C1 segment of cervical spinal cord (tissue), 14 donors: ENCODE data around the gene VPS37B.

Experiments
- DNase-seq, 14 donors: peaks; one replicate each; lab custom pipeline; 2025; lab: John Stamatoyannopoulos, UW

VPS37B gene

GRCh38 chr12:122867691-122868461 is 28.0 kb downstream of the VPS37B start:
- DNase-seq: peak in 2 of 14 donors; percentile 48 to 58

GRCh38 chr12:122866950-122867607 is 28.8 kb downstream of the VPS37B start:
- peak in 1 of 14 donors; percentile 27 for DNase-seq

DNA sequence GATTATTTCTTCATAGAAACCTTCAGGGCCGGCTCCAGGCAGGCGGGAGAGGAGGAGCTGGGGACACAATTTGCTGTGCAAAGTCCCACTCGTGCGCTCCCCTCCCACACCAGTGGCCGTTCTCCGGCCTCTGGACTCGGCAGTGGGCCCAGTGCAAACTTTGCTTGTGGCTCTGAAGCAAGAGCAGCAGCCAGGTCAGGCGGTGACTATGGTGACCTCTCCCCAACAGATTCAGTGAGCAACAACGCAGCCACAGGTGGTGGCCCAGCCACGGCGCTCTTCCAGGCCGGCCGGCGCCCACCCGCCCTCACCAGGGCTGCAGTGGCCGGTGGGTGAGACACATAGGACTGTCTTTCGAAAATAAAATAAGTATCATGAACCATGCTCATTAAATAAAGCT is 29.5 kb downstream of the VPS37B start:
- DNase-seq: no peak

GRCh38 chr12:122865268-122866231 is 30.4 kb downstream of the VPS37B start:
- peak in 2 of 14 donors; percentile 38 to 45 for DNase-seq

DNA sequence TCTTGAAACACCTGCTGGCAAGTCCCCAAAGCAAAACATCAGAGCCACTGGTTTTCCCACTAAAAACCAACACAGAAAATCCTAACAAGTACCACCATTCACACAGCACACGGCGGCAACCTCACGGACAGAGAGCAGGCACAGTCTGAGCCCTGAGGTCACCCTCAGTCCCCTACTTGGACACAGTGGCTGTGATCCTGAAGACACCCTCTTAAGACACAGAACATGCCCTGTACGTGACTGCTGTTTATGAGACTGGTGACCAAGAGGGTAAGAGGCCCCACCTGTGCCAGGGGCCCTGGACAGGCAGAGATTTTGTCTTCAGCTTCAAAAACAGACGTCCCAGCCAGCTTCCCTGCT is 31.1 kb downstream of the VPS37B start:
- no peak for DNase-seq

DNA sequence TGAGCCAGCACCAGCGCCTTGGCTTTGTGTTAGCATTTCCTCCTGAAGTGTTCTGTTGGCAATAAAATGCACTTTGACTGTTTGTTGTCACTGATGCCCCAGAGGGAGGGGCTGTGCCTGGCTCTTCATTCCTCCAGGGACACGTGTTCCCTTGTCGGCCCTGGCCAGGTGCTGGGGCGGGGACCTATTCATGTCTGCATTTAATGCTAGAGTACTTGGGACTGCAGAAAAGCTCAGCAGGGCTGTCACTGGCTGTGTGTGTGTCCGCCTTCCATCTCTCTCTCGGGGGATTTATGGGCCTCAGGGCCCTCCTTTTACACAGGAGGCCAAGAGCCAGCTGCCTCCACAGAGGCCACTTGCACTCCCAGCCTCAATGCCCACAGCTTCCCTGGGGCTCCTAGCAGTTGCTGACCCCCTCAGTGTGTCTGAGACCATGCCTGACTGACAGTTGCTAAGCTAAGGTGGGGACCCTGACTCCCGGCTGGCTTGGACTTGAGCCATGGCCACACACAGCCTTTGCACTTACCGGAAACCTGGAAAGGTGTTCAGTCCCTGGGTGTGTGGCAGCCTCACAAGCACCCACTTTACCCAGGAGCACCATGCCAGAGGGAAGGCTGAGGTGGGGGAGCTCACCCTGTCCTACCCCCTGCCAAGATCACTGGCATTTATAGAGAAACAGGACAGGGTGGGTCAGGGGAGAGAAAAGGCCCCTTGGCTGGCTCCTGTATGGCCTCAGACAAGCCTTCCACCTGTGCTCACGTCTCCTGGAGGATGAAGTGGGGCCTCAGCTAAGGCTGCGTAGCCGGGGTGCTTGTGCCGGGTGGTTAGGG is 32.8 kb downstream of the VPS37B start:
- no peak for DNase-seq

- DNase-seq: no peak
Measured at GRCh38 chr12:122862110-122862634, 33.8 kb downstream of the VPS37B start.

GRCh38 chr12:122861587-122861970 is 34.3 kb downstream of the VPS37B start:
- no peak for DNase-seq

DNA sequence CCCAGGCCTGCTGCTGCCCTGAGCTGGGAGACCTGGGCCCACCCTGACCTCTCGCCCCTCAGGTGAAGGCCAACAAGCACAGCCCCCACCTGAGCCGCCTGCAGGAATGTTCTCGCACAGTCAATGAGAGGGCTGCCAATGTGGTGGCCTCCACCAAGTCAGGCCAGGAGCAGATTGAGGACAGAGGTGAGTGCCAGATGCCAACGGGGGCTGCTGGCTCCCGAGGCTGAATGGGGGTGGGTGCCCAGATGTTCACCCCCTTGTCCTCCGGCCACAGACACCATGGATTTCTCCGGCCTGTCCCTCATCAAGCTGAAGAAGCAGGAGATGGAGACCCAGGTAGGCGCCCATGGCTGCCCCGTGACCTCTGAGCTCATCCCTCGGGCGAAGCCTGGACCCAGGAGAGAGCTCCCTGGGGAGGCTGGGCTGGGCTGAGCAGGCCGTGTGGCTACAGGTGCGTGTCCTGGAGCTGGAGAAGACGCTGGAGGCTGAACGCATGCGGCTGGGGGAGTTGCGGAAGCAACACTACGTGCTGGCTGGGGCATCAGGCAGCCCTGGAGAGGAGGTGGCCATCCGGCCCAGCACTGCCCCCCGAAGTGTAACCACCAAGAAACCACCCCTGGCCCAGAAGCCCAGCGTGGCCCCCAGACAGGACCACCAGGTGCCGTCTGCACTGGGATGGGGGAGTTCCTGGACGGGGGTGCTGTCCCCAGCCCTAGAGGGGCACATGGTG is 34.9 kb downstream of the VPS37B start:
- DNase-seq: no peak

DNA sequence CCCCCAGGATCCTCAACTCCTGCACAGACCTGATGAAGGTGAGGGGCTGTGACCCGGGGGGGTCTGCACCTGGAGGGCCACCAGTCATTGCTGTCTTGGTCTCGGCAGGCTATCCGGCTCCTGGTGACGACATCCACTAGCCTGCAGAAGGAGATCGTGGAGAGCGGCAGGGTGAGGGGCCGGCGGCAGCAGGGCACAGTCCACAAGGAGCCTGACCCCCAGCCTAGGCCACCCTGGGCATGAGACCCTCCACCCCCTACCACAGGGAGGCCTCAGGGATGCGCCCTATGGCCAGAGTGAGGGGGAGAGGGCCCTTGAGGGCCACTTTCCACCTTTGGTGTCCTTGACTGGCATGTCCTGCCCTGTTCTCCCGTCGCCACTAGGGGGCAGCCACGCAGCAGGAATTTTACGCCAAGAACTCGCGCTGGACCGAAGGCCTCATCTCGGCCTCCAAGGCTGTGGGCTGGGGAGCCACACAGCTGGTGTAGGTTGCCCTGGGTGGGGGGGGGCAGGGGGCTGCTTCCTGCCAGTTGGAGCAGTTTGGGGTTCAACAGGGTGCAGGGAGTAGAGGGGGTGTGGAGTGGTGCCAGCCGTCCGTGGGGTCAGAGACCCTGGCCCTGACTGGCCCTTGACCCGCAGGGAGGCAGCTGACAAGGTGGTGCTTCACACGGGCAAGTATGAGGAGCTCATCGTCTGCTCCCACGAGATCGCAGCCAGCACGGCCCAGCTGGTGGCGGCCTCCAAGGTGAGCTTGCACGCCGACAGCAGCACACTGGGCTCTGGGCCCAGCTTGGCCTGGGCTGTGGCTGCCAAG is 35.7 kb downstream of the VPS37B start:
- peak in 13 of 14 donors; percentile 27 to 87 (median 61) for DNase-seq

GRCh38 chr12:122859303-122860039 is 36.5 kb downstream of the VPS37B start:
- no peak for DNase-seq

DNA sequence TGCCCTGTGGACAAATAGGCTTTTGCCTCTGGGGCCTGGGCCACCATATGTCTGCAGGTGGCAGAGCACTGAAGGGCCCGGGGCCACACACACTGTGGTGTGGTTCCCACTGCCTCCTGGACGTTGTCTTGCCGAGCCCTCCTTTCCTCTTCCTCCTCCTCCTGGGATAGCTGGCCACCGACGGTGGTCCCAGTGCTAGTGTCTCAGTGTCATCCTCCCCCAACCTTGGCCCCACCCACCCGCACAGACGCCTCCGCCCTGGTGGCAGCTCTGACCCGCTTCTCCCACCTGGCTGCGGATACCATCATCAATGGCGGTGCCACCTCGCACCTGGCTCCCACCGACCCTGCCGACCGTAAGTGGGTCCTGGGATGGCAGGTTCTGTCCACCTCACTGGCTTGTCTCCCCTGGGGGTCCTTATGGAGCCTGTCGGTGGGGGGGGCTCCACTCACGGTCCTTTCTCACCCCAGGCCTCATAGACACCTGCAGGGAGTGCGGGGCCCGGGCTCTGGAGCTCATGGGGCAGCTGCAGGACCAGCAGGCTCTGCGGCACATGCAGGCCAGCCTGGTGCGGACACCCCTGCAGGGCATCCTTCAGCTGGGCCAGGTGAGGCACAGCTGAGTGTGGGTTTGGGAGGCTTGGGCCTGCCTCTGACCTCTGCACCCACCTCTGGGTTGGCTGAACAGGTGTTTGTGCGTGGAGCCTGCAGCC is 37.2 kb downstream of the VPS37B start:
- DNase-seq: no peak

- DNase-seq: no peak
Measured at GRCh38 chr12:122858171-122858570, 37.8 kb downstream of the VPS37B start.

DNA sequence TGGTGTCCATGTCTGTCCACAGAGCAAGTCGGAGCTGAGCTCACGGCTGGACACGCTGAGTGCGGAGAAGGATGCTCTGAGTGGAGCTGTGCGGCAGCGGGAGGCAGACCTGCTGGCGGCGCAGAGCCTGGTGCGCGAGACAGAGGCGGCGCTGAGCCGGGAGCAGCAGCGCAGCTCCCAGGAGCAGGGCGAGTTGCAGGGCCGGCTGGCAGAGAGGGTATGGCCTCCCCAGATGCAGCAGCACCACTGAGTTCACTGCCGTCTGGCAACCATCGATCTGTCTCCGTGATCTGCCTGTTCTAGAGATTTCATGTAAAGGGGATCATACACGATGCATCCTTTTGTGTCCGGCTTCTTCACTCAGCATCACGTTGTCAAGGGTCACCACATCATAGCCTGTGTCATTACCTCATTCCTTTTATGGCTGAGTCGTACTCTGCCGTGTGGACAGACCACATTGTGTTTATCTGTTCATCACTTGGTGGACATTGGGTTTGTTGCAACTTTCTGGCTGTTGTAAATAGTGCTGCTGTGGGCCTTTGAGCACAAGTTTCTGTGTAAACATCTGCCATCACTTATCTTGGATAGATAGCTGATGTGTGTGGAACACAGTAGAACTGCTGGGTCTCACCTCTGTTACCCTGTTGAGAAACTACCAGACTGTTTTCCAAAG is 38.8 kb downstream of the VPS37B start:
- DNase-seq: no peak

DNA sequence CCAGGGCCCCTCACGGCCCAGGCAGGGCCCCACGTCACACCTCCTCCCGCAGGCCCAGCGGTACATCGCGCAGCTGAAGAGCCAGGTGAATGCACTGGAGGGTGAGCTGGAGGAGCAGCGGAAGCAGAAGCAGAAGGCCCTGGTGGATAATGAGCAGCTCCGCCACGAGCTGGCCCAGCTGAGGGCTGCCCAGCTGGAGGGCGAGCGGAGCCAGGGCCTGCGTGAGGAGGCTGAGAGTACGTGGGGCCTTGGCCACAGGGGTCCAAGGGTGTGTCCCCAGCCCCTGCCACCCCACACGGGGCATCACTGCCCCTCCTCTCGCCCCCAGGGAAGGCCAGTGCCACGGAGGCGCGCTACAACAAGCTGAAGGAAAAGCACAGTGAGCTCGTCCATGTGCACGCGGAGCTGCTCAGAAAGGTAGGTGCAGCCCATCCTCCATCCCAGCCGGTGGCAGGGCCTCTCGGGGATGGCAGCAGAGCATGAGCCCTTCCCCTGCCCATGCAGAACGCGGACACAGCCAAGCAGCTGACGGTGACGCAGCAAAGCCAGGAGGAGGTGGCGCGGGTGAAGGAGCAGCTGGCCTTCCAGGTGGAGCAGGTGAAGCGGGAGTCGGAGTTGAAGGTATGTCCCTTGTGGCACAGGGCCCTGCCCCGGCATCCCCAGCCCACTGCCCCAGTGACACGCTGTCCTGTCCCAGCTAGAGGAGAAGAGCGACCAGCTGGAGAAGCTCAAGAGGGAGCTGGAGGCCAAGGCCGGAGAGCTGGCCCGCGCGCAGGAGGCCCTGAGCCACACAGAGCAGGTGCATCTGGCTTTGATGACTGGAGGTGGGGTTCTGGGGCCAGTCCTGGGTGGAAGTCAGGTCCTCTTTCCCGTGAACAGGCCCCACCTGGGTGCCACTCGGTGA is 39.7 kb downstream of the VPS37B start:
- DNase-seq: no peak

DNA sequence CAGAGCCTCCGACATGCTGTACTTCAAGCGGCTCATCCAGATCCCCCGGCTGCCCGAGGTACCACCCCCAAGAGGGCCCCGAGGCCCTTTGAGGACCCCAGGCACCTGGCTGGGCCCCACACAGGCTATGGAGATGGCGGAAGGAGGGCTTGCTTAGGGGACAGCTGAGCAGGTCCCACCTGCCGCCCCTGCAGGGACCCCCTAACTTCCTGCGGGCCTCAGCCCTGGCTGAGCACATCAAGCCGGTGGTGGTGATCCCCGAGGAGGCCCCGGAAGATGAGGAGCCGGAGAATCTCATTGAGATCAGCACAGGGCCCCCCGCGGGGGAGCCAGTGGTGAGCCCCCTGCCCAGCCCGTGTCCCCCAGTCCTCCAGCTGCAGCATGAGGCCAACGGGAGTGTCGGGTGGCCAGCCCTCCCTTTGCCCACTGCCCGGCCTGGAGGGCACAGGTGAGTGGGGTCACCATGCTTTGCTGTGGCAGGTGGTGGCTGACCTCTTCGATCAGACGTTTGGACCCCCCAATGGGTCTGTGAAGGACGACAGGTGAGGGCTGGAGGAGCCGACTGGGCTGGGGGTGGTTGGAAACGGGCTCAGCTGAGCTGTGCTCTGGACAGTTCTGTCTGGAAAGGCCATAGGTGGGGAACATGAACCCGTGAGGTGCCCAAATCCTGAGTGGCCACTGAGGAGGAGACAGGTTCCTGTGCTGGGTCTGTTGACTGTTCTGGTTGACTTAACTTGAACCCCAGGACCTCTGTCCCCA is 40.7 kb downstream of the VPS37B start:
- no peak for DNase-seq
